22Rv1 (cell line): ENCODE results near the gene PCSK7.

Source experiments
- ZFX ChIP-seq: fragments of 450-650 bp; IDR thresholded peaks from 2 replicates; pipeline ENCODE4 v1.6.1; 2017; ENCODE audit warnings: antibody characterized with exemption, borderline replicate concordance
- TF ChIP-seq, protein P1 (sequence below): fragments of 450-650 bp; IDR thresholded peaks from 2 replicates; pipeline ENCODE4 v1.5.1; 2017; ENCODE audit warnings: mild to moderate bottlenecking

DNA sequence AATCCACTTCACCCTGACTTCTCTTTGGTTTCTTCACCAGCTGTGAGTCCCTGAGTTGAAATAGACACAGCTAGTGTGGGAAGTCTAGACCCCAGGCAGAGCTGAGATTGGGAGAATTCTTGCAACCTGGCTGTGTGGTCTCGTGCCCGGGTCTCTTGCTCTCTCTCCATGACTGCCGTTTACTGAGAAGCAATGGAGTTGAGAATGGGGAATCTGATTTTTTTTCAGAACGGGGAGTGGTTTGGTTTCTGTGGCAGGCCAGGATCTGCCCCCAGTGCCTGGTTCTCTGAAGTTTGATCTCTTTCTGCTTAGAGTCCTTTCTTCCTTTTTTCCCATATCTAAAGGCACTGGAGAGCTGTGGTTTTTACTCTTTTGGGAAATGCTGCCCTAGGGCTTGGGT is 51.9 kb downstream of the PCSK7 start:
- TF ChIP-seq, protein P1, sequence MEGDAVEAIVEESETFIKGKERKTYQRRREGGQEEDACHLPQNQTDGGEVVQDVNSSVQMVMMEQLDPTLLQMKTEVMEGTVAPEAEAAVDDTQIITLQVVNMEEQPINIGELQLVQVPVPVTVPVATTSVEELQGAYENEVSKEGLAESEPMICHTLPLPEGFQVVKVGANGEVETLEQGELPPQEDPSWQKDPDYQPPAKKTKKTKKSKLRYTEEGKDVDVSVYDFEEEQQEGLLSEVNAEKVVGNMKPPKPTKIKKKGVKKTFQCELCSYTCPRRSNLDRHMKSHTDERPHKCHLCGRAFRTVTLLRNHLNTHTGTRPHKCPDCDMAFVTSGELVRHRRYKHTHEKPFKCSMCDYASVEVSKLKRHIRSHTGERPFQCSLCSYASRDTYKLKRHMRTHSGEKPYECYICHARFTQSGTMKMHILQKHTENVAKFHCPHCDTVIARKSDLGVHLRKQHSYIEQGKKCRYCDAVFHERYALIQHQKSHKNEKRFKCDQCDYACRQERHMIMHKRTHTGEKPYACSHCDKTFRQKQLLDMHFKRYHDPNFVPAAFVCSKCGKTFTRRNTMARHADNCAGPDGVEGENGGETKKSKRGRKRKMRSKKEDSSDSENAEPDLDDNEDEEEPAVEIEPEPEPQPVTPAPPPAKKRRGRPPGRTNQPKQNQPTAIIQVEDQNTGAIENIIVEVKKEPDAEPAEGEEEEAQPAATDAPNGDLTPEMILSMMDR: no peak
- no peak for TF ChIP-seq ZFX
